Measurements from ENCODE around the gene DNAH6.

GRCh38 chr2:84613082-84613481 is 96.8 kb downstream of the DNAH6 start:
- TF ChIP-seq SP1 (IDR thresholded peaks at IDR 0.05; ENCODE audit: low read depth) (peak; percentile 67), POLR2A (IDR thresholded peaks at IDR 0.05; ENCODE audit: borderline replicate concordance, extremely low read depth, insufficient read depth, insufficient read length) (no peak), CTCF (IDR thresholded peaks at IDR 0.05 in 2 of 3, conservative IDR thresholded peaks at IDR 0.05 in 1 of 3; ENCODE audit: borderline replicate concordance in 1 of 3, insufficient read depth in 1 of 3, low read depth in 2 of 3, low read length in 2 of 3) (no peak), TCF7L2 (IDR thresholded peaks at IDR 0.05; ENCODE audit: borderline replicate concordance, extremely low read depth, insufficient read depth, insufficient read length) (peak; percentile 100), MAX (IDR thresholded peaks at IDR 0.05) (peak; percentile 66), POLR2AphosphoS5 (IDR thresholded peaks at IDR 0.05; ENCODE audit: low read depth, low read length) (no peak), EZH2 (IDR thresholded peaks at IDR 0.05) (no peak), YY1 (IDR thresholded peaks at IDR 0.05; ENCODE audit: extremely low read depth, insufficient replicate concordance, low read depth, low read length) (no peak), SIN3A (IDR thresholded peaks at IDR 0.05; ENCODE audit: low read depth) (0 out of 2 replicates have a peak, but pooled peaks have one; percentile 37)
